Loucy (cell line): Measurements from ENCODE around the gene GOLGA6D.

Experiments
- EZH2phosphoT487 ChIP-seq: fragments of 200-600 bp; IDR thresholded peaks from 2 replicates; pipeline ENCODE4 v1.6.1; 2018; ENCODE audit warnings: antibody characterized with exemption, mild to moderate bottlenecking, moderate library complexity, borderline replicate concordance
- TF ChIP-seq, protein P1 (sequence below): fragments of 200-600 bp; sonication (generic); conservative IDR thresholded peaks from 2 replicates; pipeline ENCODE4 v1.5.1; 2014; ENCODE audit warnings: mild to moderate bottlenecking, antibody characterized with exemption, low read length

- TF ChIP-seq, protein P1, sequence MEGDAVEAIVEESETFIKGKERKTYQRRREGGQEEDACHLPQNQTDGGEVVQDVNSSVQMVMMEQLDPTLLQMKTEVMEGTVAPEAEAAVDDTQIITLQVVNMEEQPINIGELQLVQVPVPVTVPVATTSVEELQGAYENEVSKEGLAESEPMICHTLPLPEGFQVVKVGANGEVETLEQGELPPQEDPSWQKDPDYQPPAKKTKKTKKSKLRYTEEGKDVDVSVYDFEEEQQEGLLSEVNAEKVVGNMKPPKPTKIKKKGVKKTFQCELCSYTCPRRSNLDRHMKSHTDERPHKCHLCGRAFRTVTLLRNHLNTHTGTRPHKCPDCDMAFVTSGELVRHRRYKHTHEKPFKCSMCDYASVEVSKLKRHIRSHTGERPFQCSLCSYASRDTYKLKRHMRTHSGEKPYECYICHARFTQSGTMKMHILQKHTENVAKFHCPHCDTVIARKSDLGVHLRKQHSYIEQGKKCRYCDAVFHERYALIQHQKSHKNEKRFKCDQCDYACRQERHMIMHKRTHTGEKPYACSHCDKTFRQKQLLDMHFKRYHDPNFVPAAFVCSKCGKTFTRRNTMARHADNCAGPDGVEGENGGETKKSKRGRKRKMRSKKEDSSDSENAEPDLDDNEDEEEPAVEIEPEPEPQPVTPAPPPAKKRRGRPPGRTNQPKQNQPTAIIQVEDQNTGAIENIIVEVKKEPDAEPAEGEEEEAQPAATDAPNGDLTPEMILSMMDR = no peak
- TF ChIP-seq EZH2phosphoT487 = no peak
Observed at GRCh38 chr15:75338661-75339240, 56.1 kb downstream of the GOLGA6D start.
